ENCODE results near the gene PIP.
"Not testable (repeated sequence)": the region's sequence is repeated elsewhere in the genome, so short reads cannot be mapped to it uniquely, and the experiment has no call there.

PIP gene

GRCh38 chr7:143177374-143178119 is 45.7 kb downstream of the PIP start:
- ATAC-seq: no peak
- no peak for DNase-seq

- ATAC-seq, DNase-seq: not testable (repeated sequence)
These were observed 48.9 kb downstream of the PIP start for GRCh38 chr7:143180771-143181170.

- ATAC-seq (peak; percentile 59), DNase-seq (no peak)
These were observed 49.5 kb downstream of the PIP start for GRCh38 chr7:143181349-143181748.

DNA sequence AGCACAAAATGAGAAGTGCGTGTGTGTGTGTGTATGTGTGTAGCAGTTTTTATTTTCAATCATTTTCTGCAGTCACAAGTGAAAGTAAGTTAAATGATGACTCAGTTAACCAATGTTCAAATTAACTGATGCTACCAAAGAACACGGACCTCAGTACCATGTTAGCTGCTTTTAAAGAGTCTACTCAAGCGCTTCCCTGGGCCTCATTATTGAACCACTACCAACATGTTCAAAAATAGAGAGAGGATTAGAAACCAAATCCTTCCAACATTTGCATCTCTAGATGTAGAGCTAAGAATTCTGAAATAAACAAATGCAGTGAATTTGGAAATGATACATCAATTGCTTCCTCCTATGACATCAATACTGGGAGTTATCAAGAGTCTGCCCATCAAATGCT is 51.1 kb downstream of the PIP start, which contains the start of gene TAS2R39:
Gene TAS2R39 (plus strand): TSS at position 396 of the 400 bp plus-strand sequence. CDS start 0 bp downstream, at position 396.
- DNase-seq (no peak), ATAC-seq (no peak)

GRCh38 chr7:143185551-143185950 is 53.7 kb downstream of the PIP start:
- ATAC-seq (no peak), DNase-seq (no peak)

GRCh38 chr7:143188994-143189393 is 57.1 kb downstream of the PIP start:
- DNase-seq (no peak), ATAC-seq (no peak)

All from stimulated activated naive CD8-positive, alpha-beta T cell treated with anti-CD3 and anti-CD28 coated beads, Interleukin-15, Interleukin-2, amounts not matched to agents 100 U/mL and 50 U/mL, for 24 hours (primary cell).